ENCODE data around the gene GTF2E1.
A peak's percentile ranks its signal among the peaks of the same experiment; 100 is the strongest.

The GTF2E1 gene

DNA sequence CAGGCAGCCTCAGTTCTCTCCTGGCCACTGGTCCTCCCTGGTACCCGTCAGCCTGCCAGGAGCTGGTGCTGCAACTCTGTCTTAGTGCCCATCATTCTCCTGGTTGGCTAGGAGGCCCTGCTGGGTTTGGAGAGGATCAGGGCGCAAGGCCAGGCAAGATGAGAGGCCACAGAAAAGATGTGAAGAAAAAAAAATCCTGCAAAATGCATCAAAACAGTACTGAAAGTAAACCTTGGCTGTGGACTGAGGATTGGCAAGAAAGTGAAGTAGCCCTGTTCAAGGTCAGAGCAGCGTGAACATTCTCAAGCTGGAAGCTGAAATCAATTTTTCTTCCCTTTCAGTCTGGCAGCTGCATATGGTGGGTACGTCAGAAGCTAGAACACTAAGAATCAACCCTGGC is 74.2 kb downstream of the GTF2E1 start:
- H3K4me3 ChIP-seq (ENCODE audit: low read depth, low read length), result no peak overlapping the region
- TF ChIP-seq, protein P1, sequence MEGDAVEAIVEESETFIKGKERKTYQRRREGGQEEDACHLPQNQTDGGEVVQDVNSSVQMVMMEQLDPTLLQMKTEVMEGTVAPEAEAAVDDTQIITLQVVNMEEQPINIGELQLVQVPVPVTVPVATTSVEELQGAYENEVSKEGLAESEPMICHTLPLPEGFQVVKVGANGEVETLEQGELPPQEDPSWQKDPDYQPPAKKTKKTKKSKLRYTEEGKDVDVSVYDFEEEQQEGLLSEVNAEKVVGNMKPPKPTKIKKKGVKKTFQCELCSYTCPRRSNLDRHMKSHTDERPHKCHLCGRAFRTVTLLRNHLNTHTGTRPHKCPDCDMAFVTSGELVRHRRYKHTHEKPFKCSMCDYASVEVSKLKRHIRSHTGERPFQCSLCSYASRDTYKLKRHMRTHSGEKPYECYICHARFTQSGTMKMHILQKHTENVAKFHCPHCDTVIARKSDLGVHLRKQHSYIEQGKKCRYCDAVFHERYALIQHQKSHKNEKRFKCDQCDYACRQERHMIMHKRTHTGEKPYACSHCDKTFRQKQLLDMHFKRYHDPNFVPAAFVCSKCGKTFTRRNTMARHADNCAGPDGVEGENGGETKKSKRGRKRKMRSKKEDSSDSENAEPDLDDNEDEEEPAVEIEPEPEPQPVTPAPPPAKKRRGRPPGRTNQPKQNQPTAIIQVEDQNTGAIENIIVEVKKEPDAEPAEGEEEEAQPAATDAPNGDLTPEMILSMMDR (IDR thresholded peaks at IDR 0.05; ENCODE audit: insufficient read depth, low read depth, low read length, missing control alignments), result no peak
- DNase-seq (ENCODE audit: low read depth), result peak; percentile 18

DNA sequence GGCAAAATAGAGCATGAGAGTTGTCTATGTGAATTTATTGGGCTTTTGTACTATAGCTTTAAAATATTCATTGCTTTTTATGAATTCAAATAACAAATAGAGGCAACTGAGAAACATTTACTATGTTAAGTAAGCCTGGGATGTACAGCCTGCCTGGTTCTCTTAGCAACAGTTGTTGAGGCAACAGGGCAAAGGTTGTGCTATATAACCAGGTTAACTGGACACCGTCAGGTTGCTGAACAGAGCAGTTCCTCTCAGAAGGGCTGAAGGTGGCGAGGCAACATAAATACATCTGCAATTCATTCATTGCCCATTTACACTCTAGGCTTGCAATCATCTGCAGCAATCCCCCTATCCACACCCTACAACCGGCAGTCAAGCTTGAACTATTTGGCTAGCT is 78.2 kb downstream of the GTF2E1 start:
- no peak overlapping the region for H3K4me3 ChIP-seq (ENCODE audit: low read depth, low read length)
- no peak for DNase-seq (ENCODE audit: low read depth)
- TF ChIP-seq, protein P1 (IDR thresholded peaks at IDR 0.05; ENCODE audit: insufficient read depth, low read depth, low read length, missing control alignments), result no peak

DNA sequence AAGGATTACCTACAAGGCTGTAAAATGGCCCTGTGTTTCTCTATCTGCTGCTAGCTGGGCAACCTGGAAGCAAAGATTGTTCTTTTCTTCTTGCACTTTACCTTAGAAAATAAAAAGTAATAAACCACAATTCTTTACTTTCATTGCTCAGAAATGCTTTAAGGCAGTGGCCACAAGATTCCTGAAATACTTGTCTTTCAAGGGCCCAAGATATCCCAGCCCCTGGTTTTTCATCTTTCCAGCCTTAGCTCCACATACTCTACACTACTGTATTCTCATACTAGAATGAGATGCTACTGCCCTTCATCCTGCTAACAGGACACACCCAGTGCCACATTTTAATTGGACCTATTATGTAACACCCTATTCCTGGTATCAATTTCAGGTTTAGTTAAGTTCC is 78.9 kb downstream of the GTF2E1 start:
- DNase-seq (ENCODE audit: low read depth), result no peak
- TF ChIP-seq, protein P1 (IDR thresholded peaks at IDR 0.05; ENCODE audit: insufficient read depth, low read depth, low read length, missing control alignments), result no peak
- no peak overlapping the region for H3K4me3 ChIP-seq (ENCODE audit: low read depth, low read length)

DNA sequence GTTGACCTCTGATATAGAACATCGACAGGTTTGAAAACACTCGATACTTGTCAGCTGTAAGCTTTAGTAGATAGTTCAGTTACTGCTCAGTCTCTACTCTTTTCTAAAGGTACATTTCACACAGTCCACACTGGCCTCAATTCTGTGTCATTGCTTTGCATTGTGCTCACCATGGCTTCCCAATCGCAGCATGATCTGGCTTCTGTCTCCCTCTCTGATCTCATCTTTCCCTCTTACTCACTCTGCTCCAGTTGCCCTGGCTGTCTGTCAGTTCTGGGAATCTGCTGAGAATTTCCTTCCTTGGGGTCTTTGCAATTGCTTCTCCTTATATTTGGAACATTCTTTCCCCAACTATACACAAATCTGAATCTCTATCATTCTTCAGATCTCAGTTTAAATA is 80.6 kb downstream of the GTF2E1 start:
- TF ChIP-seq, protein P1 (IDR thresholded peaks at IDR 0.05; ENCODE audit: insufficient read depth, low read depth, low read length, missing control alignments), result no peak
- no peak for DNase-seq (ENCODE audit: low read depth)
- H3K4me3 ChIP-seq (ENCODE audit: low read depth, low read length), result no peak overlapping the region

DNA sequence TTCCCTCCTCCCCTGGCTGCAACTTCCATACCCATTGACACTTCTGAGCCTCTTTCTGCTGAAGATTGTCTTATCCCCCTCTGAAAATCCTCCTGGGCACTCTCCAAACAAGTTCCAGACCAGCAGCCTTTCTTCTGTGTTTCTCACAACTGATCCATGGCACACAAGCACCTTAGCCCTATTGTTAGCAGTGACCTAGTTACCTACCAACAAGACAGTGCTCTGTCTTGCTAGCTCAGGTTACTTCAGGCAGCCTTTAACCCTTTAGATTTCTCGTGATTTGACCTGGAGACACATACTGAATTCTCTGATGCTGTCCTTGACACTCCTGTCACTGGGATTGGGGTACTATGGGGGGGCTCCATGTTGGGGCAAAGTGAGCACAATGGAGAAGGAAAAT is 82.1 kb downstream of the GTF2E1 start:
- TF ChIP-seq, protein P1 (IDR thresholded peaks at IDR 0.05; ENCODE audit: insufficient read depth, low read depth, low read length, missing control alignments), result no peak
- no peak for DNase-seq (ENCODE audit: low read depth)
- no peak overlapping the region for H3K4me3 ChIP-seq (ENCODE audit: low read depth, low read length)

DNA sequence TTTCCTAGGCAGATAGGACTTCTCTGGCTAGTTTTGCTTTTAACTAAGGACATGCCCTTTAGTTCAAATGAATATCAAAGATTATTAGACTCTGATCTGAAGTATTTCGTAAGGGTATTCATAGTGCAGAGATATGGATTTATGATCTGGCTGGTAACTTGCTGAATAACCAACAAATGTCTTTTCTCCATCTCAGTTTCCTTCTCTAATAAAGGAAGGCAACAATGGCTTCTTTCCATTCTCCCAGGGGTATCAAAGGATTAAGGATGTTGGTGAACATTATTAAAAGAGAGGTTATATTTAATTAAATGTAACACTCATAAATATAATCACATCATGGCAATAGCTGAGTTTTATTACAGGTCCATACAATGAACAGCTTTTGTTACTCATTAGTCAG is 86.3 kb downstream of the GTF2E1 start:
- no peak for DNase-seq (ENCODE audit: low read depth)
- TF ChIP-seq, protein P1 (IDR thresholded peaks at IDR 0.05; ENCODE audit: insufficient read depth, low read depth, low read length, missing control alignments), result no peak
- H3K4me3 ChIP-seq (ENCODE audit: low read depth, low read length), result no peak overlapping the region

DNA sequence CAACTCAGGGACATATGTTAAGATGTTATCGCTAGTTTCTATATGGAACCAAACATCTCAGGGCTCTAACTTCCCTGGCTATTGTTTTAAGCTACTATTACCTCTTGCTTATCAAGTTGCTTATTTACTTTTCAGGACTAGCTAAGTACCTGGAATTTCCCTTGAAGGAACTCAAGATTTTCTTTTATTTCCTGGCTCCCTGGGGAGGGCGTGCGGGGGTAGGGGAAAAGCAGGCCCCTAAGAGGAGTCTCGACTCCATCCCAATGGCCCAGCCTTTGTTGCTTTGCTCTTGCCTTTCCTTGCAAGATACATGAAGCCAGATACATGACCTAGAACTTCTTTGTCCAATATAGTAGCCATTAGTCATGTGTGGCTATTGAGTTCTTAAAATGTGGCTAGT is 88.5 kb downstream of the GTF2E1 start:
- H3K4me3 ChIP-seq (ENCODE audit: low read depth, low read length), result no peak overlapping the region
- no peak for DNase-seq (ENCODE audit: low read depth)
- TF ChIP-seq, protein P1 (IDR thresholded peaks at IDR 0.05; ENCODE audit: insufficient read depth, low read depth, low read length, missing control alignments), result no peak

Measured in GM12865 (cell line).